Caco-2 (cell line): ENCODE measurements around the gene DMRTB1. TPM values are rescaled to one million over a fixed set of nuclear protein-coding genes. Genes with fewer than 3 reads are reported as not detected.

ENCODE experiments used
- BruUV-seq: library from RNA; stranded (reverse); fragments of 400-500 nt; replicated peaks from 2 replicates; lab custom pipeline; 2021; lab: Mats Ljungman, UMichigan
- CTCF ChIA-PET: fragments of 300-600 bp; sonication (Branson Sonifier 250); formaldehyde crosslinking; loops from one replicate; lab custom pipeline; 2022; ENCODE audit warnings: antibody characterized with exemption; lab: Charles Lee
- POLR2A ChIA-PET: fragments of 300-600 bp; sonication (Branson Sonifier 250); formaldehyde crosslinking; loops from one replicate; lab custom pipeline; 2022; ENCODE audit warnings: antibody characterized with exemption; lab: Charles Lee
- DNase-seq, 2 experiments: peaks; one replicate each; pipeline versions ENCODE4 v3.0.0 to v3.0.0-alpha.2; 2020 to 2022
- H3K27me3 ChIP-seq: replicated peaks from 2 replicates; pipeline ENCODE4 v1.6.0; 2011; ENCODE audit warnings: low read length; ENCODE audit not compliant: control insufficient read depth, insufficient read depth
- H3K36me3 ChIP-seq: 2 replicates; pipeline ENCODE4 v1.5.1; 2011; ENCODE audit warnings: low read length; ENCODE audit not compliant: control insufficient read depth, insufficient read depth
- H3K4me1 ChIP-seq: fragments of 250-450 bp; sonication (Bioruptor Pico); 2 replicates; pipeline ENCODE4 v1.5.1; 2020; ENCODE audit warnings: mild to moderate bottlenecking
- H3K4me3 ChIP-seq: 2 replicates; pipeline ENCODE4 v1.5.1; 2011; ENCODE audit warnings: low read depth, mild to moderate bottlenecking, control low read depth, low read length
- H3K9me3 ChIP-seq: fragments of 250-450 bp; sonication (Bioruptor Pico); 2 replicates; pipeline ENCODE4 v1.5.1; 2020; ENCODE audit warnings: mild to moderate bottlenecking, moderate library complexity
- H3K27ac Mint-ChIP-seq: one replicate; pipeline ENCODE4 v1.8.0; 2022; ENCODE audit warnings: mixed read lengths; ENCODE audit not compliant: unreplicated experiment
- H3K27me3 Mint-ChIP-seq: one replicate; pipeline ENCODE4 v1.8.0; 2022; ENCODE audit warnings: mixed read lengths; ENCODE audit not compliant: insufficient read depth, unreplicated experiment
- H3K36me3 Mint-ChIP-seq: one replicate; pipeline ENCODE4 v1.8.0; 2022; ENCODE audit warnings: mild to moderate bottlenecking, mixed read lengths; ENCODE audit not compliant: insufficient read depth, unreplicated experiment
- H3K4me1 Mint-ChIP-seq: one replicate; pipeline ENCODE4 v1.8.0; 2022; ENCODE audit warnings: low read depth, mixed read lengths; ENCODE audit not compliant: unreplicated experiment
- H3K4me3 Mint-ChIP-seq: one replicate; pipeline ENCODE4 v1.8.0; 2022; ENCODE audit warnings: mild to moderate bottlenecking, moderate library complexity, mixed read lengths; ENCODE audit not compliant: unreplicated experiment
- H3K9me3 Mint-ChIP-seq: one replicate; pipeline ENCODE4 v1.8.0; 2022; ENCODE audit warnings: mixed read lengths; ENCODE audit not compliant: unreplicated experiment
- CTCF ChIP-seq, 2 experiments: fragments of 200-600 bp in 1 of 2; IDR thresholded peaks; 1 replicate in 1 of 2; 2 replicates in 1 of 2; pipeline versions ENCODE4 v1.5.1 to v1.8.0; 2011 to 2022; ENCODE audit warnings: antibody characterized with exemption in 1 of 2, control low read depth in 1 of 2, inconsistent platforms in 1 of 2, low read depth in 1 of 2, low read length in 1 of 2, mild to moderate bottlenecking in 1 of 2, moderate library complexity in 1 of 2; ENCODE audit not compliant: insufficient read depth in 1 of 2, severe bottlenecking in 1 of 2, unreplicated experiment in 1 of 2
- intact Hi-C: fragments of 100-400 bp; cut with micrococcal nuclease; formaldehyde crosslinking; loops from one replicate; pipeline ENCODE4 v1.10.0; 2022; ENCODE audit not compliant: unreplicated experiment
- total RNA-seq: library from RNA; stranded (reverse); gene quantifications from 2 replicates; pipeline ENCODE4 v1.2.3, GENCODE V29; 2022

The DMRTB1 gene
- total RNA-seq, 1 experiment from 2014 or later = not detected

- Mint-ChIP-seq H3K4me3 (no peak overlapping the region), H3K9me3 (peaks cover 11% of the 10 kb centered on the region), H3K27me3 (peaks cover 15% of the 10 kb centered on the region), H3K4me1 (no peaks in the 10 kb centered on the region), H3K27ac (no peak overlapping the region), H3K36me3 (no peaks in the 10 kb centered on the region)
- no peaks in the 10 kb centered on the region for H3K27me3 ChIP-seq
- no peak for TF ChIP-seq CTCF (IDR thresholded peaks at IDR 0.05; ENCODE audit: insufficient read depth in 1 of 2, low read depth in 1 of 2, low read length in 1 of 2, severe bottlenecking in 1 of 2, unreplicated experiment in 1 of 2)
- DNase-seq = no peak
- ChIA-PET POLR2A (no interaction called here), CTCF (no interaction called here)
- intact Hi-C loops = no loop called here
- no peaks in the 10 kb centered on the region for H3K36me3 ChIP-seq
- no peaks in the 10 kb centered on the region for H3K4me1 ChIP-seq
- BruUV-seq = no TSS peak
- no peaks in the 10 kb centered on the region; the same call in 1 of the 2 replicates for H3K9me3 ChIP-seq
- no peak overlapping the region for H3K4me3 ChIP-seq
These were observed 38.9 kb upstream of the DMRTB1 start for GRCh38 chr1:53420341-53420740.

- DNase-seq = no peak
- no peaks in the 10 kb centered on the region for H3K4me1 ChIP-seq
- no peaks in the 10 kb centered on the region for H3K4me1 Mint-ChIP-seq
- peaks cover 11% of the 10 kb centered on the region for H3K9me3 Mint-ChIP-seq
- no TSS peak for BruUV-seq
- H3K36me3 Mint-ChIP-seq = no peaks in the 10 kb centered on the region
- CTCF ChIA-PET = no interaction called here
- H3K27me3 Mint-ChIP-seq = peaks cover 20% of the 10 kb centered on the region
- H3K36me3 ChIP-seq = no peaks in the 10 kb centered on the region
- POLR2A ChIA-PET = no interaction called here
- H3K27me3 ChIP-seq = no peaks in the 10 kb centered on the region
- H3K9me3 ChIP-seq = no peaks in the 10 kb centered on the region; the same call in 1 of the 2 replicates
- TF ChIP-seq CTCF (IDR thresholded peaks at IDR 0.05; ENCODE audit: insufficient read depth in 1 of 2, low read depth in 1 of 2, low read length in 1 of 2, severe bottlenecking in 1 of 2, unreplicated experiment in 1 of 2) = no peak
- H3K4me3 ChIP-seq = no peak overlapping the region
- intact Hi-C loops = no loop called here
- no peak overlapping the region for H3K27ac Mint-ChIP-seq
- no peak overlapping the region for H3K4me3 Mint-ChIP-seq
These were observed 38.0 kb upstream of the DMRTB1 start for GRCh38 chr1:53421208-53421607.

GRCh38 chr1:53430261-53430660, 28.9 kb upstream of the DMRTB1 start:
- CTCF ChIA-PET = no interaction called here
- no peaks in the 10 kb centered on the region for H3K36me3 ChIP-seq
- POLR2A ChIA-PET = no interaction called here
- intact Hi-C loops = no loop called here
- no TSS peak for BruUV-seq
- H3K36me3 Mint-ChIP-seq = no peaks in the 10 kb centered on the region
- TF ChIP-seq CTCF (IDR thresholded peaks at IDR 0.05; ENCODE audit: insufficient read depth in 1 of 2, low read depth in 1 of 2, low read length in 1 of 2, severe bottlenecking in 1 of 2, unreplicated experiment in 1 of 2) = no peak
- no peak overlapping the region for H3K4me3 Mint-ChIP-seq
- H3K9me3 Mint-ChIP-seq = no peaks in the 10 kb centered on the region
- peaks cover 10% of the 10 kb centered on the region for H3K27me3 Mint-ChIP-seq
- H3K27ac Mint-ChIP-seq = no peak overlapping the region
- H3K4me1 Mint-ChIP-seq = no peaks in the 10 kb centered on the region
- no peaks in the 10 kb centered on the region for H3K9me3 ChIP-seq
- no peaks in the 10 kb centered on the region for H3K27me3 ChIP-seq
- no peak for DNase-seq
- H3K4me3 ChIP-seq = no peak overlapping the region
- peaks cover 6% of the 10 kb centered on the region for H3K4me1 ChIP-seq
